OCI-M2 (cell line): ENCODE data around the gene CES1.
"Not testable (repeated sequence)": the region's sequence is repeated elsewhere in the genome, so short reads cannot be mapped to it uniquely, and the experiment has no call there.

Source experiments
- DNase-seq: peaks from one replicate; lab custom pipeline; 2025; ENCODE audit not compliant: unreplicated experiment; lab: John Stamatoyannopoulos, UW

The CES1 gene

GRCh38 chr16:55832773-55833691 is at the start of gene CES1:
Gene CES1 (minus strand): TSS chr16:55833096. CDS start chr16:55833055, 41 bp downstream.
- DNase-seq = no peak

- DNase-seq = no peak
Observed at GRCh38 chr16:55876854-55877253, 44.0 kb upstream of the CES1 start.

GRCh38 chr16:55875273-55875672 is 42.4 kb upstream of the CES1 start, which contains the start of gene CES5A:
Gene CES5A (minus strand): TSS chr16:55875373. CDS start chr16:55875221, 152 bp downstream.
- no peak for DNase-seq

GRCh38 chr16:55873122-55873521 is 40.2 kb upstream of the CES1 start:
- no peak for DNase-seq

- no peak for DNase-seq
Observed at GRCh38 chr16:55872130-55872529, 39.2 kb upstream of the CES1 start.

GRCh38 chr16:55871411-55872038 is 38.6 kb upstream of the CES1 start:
- no peak for DNase-seq

GRCh38 chr16:55868980-55869379 is 36.1 kb upstream of the CES1 start:
- no peak for DNase-seq

GRCh38 chr16:55868137-55868536 is 35.2 kb upstream of the CES1 start:
- DNase-seq = no peak

- no peak for DNase-seq
Observed at GRCh38 chr16:55861288-55861687, 28.4 kb upstream of the CES1 start.

- DNase-seq = not testable (repeated sequence)
Observed at GRCh38 chr16:55857650-55858049, 24.8 kb upstream of the CES1 start.

- no peak for DNase-seq
Observed at GRCh38 chr16:55856950-55857349, 24.1 kb upstream of the CES1 start.

GRCh38 chr16:55853114-55853513 is 20.2 kb upstream of the CES1 start:
- DNase-seq = no peak

- no peak for DNase-seq
Observed at GRCh38 chr16:55849536-55849935, 16.6 kb upstream of the CES1 start.

- DNase-seq = no peak
Observed at GRCh38 chr16:55846598-55847346, 13.9 kb upstream of the CES1 start.

- DNase-seq = no peak
Observed at GRCh38 chr16:55843105-55843395, 10.2 kb upstream of the CES1 start.

- no peak for DNase-seq
Observed at GRCh38 chr16:55842369-55843104, 9.6 kb upstream of the CES1 start.

- DNase-seq = no peak
Observed at GRCh38 chr16:55839115-55839514, 6.2 kb upstream of the CES1 start.

- no peak for DNase-seq
Observed at GRCh38 chr16:55836158-55836611, 3.3 kb upstream of the CES1 start.

GRCh38 chr16:55835581-55835980 is 2.7 kb upstream of the CES1 start:
- no peak for DNase-seq

- not testable (repeated sequence) for DNase-seq
Observed at GRCh38 chr16:55835173-55835572, 2.3 kb upstream of the CES1 start.

- no peak for DNase-seq
Observed at GRCh38 chr16:55834049-55834448, 1.2 kb upstream of the CES1 start.
